ENCODE data around the gene EYA2.

GRCh38 chr20:46948081-46948480 is 53.4 kb downstream of the EYA2 start:
- TF ChIP-seq CTCF (optimal IDR thresholded peaks at IDR 0.05 in 1 of 3, IDR thresholded peaks at IDR 0.05 in 1 of 3, conservative IDR thresholded peaks at IDR 0.05 in 1 of 3; ENCODE audit: extremely low read depth in 1 of 3, insufficient read depth in 2 of 3, low read length in 3 of 3): no peak
- TF ChIP-seq EZH2 (IDR thresholded peaks at IDR 0.05; ENCODE audit: low read length): no peak
